HG03575 (cell line): Measurements from ENCODE around the gene CDH4.

ENCODE experiments used
- ATAC-seq: cut with Tn5 transposase; IDR thresholded peaks from one replicate; pipeline ENCODE4 v1.9.1; 2021; ENCODE audit not compliant: unreplicated experiment, insufficient number of reproducible peaks, low FRiP score; ENCODE audit errors: extremely low read depth

Gene CDH4

GRCh38 chr20:61513124-61514017, 261.3 kb downstream of the CDH4 start:
- ATAC-seq: no peak

- no peak for ATAC-seq
These were observed 261.9 kb downstream of the CDH4 start for GRCh38 chr20:61514018-61514365.

GRCh38 chr20:61514396-61514795, 262.3 kb downstream of the CDH4 start:
- no peak for ATAC-seq

GRCh38 chr20:61514805-61515505, 262.9 kb downstream of the CDH4 start:
- no peak for ATAC-seq

GRCh38 chr20:61515922-61516321, 263.9 kb downstream of the CDH4 start:
- no peak for ATAC-seq

- no peak for ATAC-seq
These were observed 264.5 kb downstream of the CDH4 start for GRCh38 chr20:61516346-61517208.

GRCh38 chr20:61517419-61517818, 265.4 kb downstream of the CDH4 start:
- no peak for ATAC-seq

GRCh38 chr20:61518424-61518951, 266.4 kb downstream of the CDH4 start:
- no peak for ATAC-seq

- no peak for ATAC-seq
These were observed 267.4 kb downstream of the CDH4 start for GRCh38 chr20:61519488-61519887.

- no peak for ATAC-seq
These were observed 268.2 kb downstream of the CDH4 start for GRCh38 chr20:61520076-61520892.

GRCh38 chr20:61520893-61521460, 268.9 kb downstream of the CDH4 start:
- no peak for ATAC-seq

- no peak for ATAC-seq
These were observed 269.8 kb downstream of the CDH4 start for GRCh38 chr20:61521687-61522420.

GRCh38 chr20:61522498-61523090, 270.5 kb downstream of the CDH4 start:
- ATAC-seq: no peak

GRCh38 chr20:61523145-61523544, 271.1 kb downstream of the CDH4 start:
- no peak for ATAC-seq

- no peak for ATAC-seq
These were observed 273.0 kb downstream of the CDH4 start for GRCh38 chr20:61524951-61525666.

- no peak for ATAC-seq
These were observed 273.8 kb downstream of the CDH4 start for GRCh38 chr20:61525781-61526431.
